Karpas-422 (cell line): ENCODE measurements around the gene SLC2A5. TPM values are rescaled to one million over a fixed set of nuclear protein-coding genes. Genes with fewer than 3 reads are reported as not detected.
A peak's percentile ranks its signal among the peaks of the same experiment; 100 is the strongest.

ENCODE experiments used
- DNase-seq: peaks from one replicate; pipeline ENCODE4 v3.0.0-alpha.2; 2015
- H2AFZ ChIP-seq: fragments of 200-600 bp; sonication (generic); 2 replicates; pipeline ENCODE4 v1.6.1; 2014; ENCODE audit warnings: antibody characterized with exemption, low read length, mixed read lengths
- H3K27ac ChIP-seq: fragments of 200-600 bp; sonication (generic); 2 replicates; pipeline ENCODE4 v1.5.1; 2014; ENCODE audit warnings: mild to moderate bottlenecking, low read length, moderate library complexity
- H3K27me3 ChIP-seq: fragments of 200-600 bp; sonication (generic); 2 replicates; pipeline ENCODE4 v1.6.1; 2014; ENCODE audit warnings: low read length, mixed read lengths
- H3K36me3 ChIP-seq: fragments of 200-600 bp; sonication (generic); 2 replicates; pipeline ENCODE4 v1.6.1; 2014; ENCODE audit warnings: low read length, mixed read lengths; ENCODE audit not compliant: insufficient read depth
- H3K4me1 ChIP-seq: fragments of 200-600 bp; sonication (generic); 2 replicates; pipeline ENCODE4 v1.6.1; 2014; ENCODE audit warnings: mild to moderate bottlenecking, low read length, mixed read lengths
- H3K4me2 ChIP-seq: fragments of 200-600 bp; sonication (generic); 2 replicates; pipeline ENCODE4 v1.6.1; 2014; ENCODE audit warnings: low read length, low read depth, mild to moderate bottlenecking; ENCODE audit not compliant: poor library complexity, severe bottlenecking
- H3K4me3 ChIP-seq: fragments of 200-600 bp; sonication (generic); 2 replicates; pipeline ENCODE4 v1.5.1; 2014; ENCODE audit warnings: mild to moderate bottlenecking, antibody characterized with exemption, low read length, mixed read lengths
- H3K79me2 ChIP-seq: fragments of 200-600 bp; sonication (generic); 2 replicates; pipeline ENCODE4 v1.6.1; 2014; ENCODE audit warnings: mild to moderate bottlenecking, low read length, mixed read lengths
- H3K9ac ChIP-seq: fragments of 200-600 bp; sonication (generic); 2 replicates; pipeline ENCODE4 v1.6.0; 2014; ENCODE audit warnings: low read length
- H3K9me2 ChIP-seq: fragments of 200-600 bp; sonication (generic), shearing (Covaris generic); replicated peaks from 2 replicates; pipeline ENCODE4 v1.6.0; 2014; ENCODE audit warnings: mild to moderate bottlenecking, low read length, moderate library complexity; ENCODE audit not compliant: insufficient read depth
- H3K9me3 ChIP-seq: fragments of 300-700, 200-600 bp; sonication (generic); 2 replicates; pipeline ENCODE4 v1.6.1; 2014; ENCODE audit warnings: low read length, mixed read lengths
- H4K20me1 ChIP-seq: fragments of 200-600 bp; sonication (generic); 2 replicates; pipeline ENCODE4 v1.6.1; 2014; ENCODE audit warnings: mild to moderate bottlenecking, antibody characterized with exemption, low read length, low read depth; ENCODE audit not compliant: insufficient read depth
- total RNA-seq: library from RNA; depleted of rRNA; stranded (reverse); fragments of >200 nt; shearing (Covaris generic); gene quantifications from 2 replicates; pipeline ENCODE4 v1.2.3, GENCODE V29; 2014; ENCODE audit warnings: low replicate concordance; rRNA removed

SLC2A5 gene
- 0.07 and 0.22 TPM in 2 replicates for total RNA-seq

GRCh38 chr1:9069326-9070100 lies at the start of gene SLC2A5:
SLC2A5 (minus strand) TSS chr1:9069635; CDS start chr1:9069536, 99 bp downstream.
- peak within 1 kb of the TSS; percentile 60 for H3K4me3 ChIP-seq
- H3K4me2 ChIP-seq = peak within 1 kb of the TSS; percentile 75
- H3K9me3 ChIP-seq = no peaks in the 10 kb centered on the region
- H3K4me1 ChIP-seq = peaks cover 26% of the 10 kb centered on the region
- H3K27me3 ChIP-seq = no peaks in the 10 kb centered on the region
- H2AFZ ChIP-seq = no peak within 1 kb of the TSS
- no peaks in the 10 kb centered on the region for H3K36me3 ChIP-seq
- peak within 1 kb of the TSS; percentile 54; the same call in 1 of the 2 replicates for H3K27ac ChIP-seq
- H3K79me2 ChIP-seq = no peaks in the 10 kb centered on the region
- no peaks in the 10 kb centered on the region for H3K9me2 ChIP-seq
- peaks cover 4% of the 10 kb centered on the region; the same call in 1 of the 2 replicates for H4K20me1 ChIP-seq
- H3K9ac ChIP-seq = peak within 1 kb of the TSS; percentile 23
- peak; percentile 93 for DNase-seq

- H3K9me2 ChIP-seq = no peaks in the 10 kb centered on the region
- no peaks in the 10 kb centered on the region for H3K27me3 ChIP-seq
- H3K4me3 ChIP-seq = no peak overlapping the region
- no peaks in the 10 kb centered on the region for H3K4me1 ChIP-seq
- H3K9ac ChIP-seq = no peak overlapping the region
- no peaks in the 10 kb centered on the region for H3K9me3 ChIP-seq
- no peaks in the 10 kb centered on the region for H3K79me2 ChIP-seq
- no peak for DNase-seq
- no peak overlapping the region for H3K27ac ChIP-seq
- no peaks in the 10 kb centered on the region for H4K20me1 ChIP-seq
- no peak overlapping the region for H2AFZ ChIP-seq
- H3K36me3 ChIP-seq = no peaks in the 10 kb centered on the region
- H3K4me2 ChIP-seq = no peak overlapping the region
Measured at GRCh38 chr1:9118186-9118585, 48.8 kb upstream of the SLC2A5 start.

GRCh38 chr1:9115351-9116205 lies 46.1 kb upstream of the SLC2A5 start:
- no peak overlapping the region for H2AFZ ChIP-seq
- H3K27ac ChIP-seq = no peak overlapping the region
- H3K27me3 ChIP-seq = no peaks in the 10 kb centered on the region
- no peak overlapping the region for H3K9ac ChIP-seq
- H4K20me1 ChIP-seq = no peaks in the 10 kb centered on the region
- no peaks in the 10 kb centered on the region for H3K9me2 ChIP-seq
- no peaks in the 10 kb centered on the region for H3K4me1 ChIP-seq
- no peaks in the 10 kb centered on the region for H3K79me2 ChIP-seq
- no peak overlapping the region for H3K4me3 ChIP-seq
- no peak for DNase-seq
- no peaks in the 10 kb centered on the region for H3K36me3 ChIP-seq
- no peak overlapping the region for H3K4me2 ChIP-seq
- no peaks in the 10 kb centered on the region for H3K9me3 ChIP-seq

GRCh38 chr1:9112961-9113880 lies 43.8 kb upstream of the SLC2A5 start:
- no peaks in the 10 kb centered on the region for H3K9me2 ChIP-seq
- no peaks in the 10 kb centered on the region for H3K4me1 ChIP-seq
- H3K4me2 ChIP-seq = no peak overlapping the region
- H3K27me3 ChIP-seq = no peaks in the 10 kb centered on the region
- H3K79me2 ChIP-seq = no peaks in the 10 kb centered on the region
- no peak for DNase-seq
- H3K4me3 ChIP-seq = no peak overlapping the region
- H3K9me3 ChIP-seq = no peaks in the 10 kb centered on the region
- H3K27ac ChIP-seq = no peak overlapping the region
- H3K9ac ChIP-seq = no peak overlapping the region
- no peak overlapping the region for H2AFZ ChIP-seq
- H4K20me1 ChIP-seq = no peaks in the 10 kb centered on the region
- no peaks in the 10 kb centered on the region for H3K36me3 ChIP-seq

GRCh38 chr1:9111957-9112356 lies 42.5 kb upstream of the SLC2A5 start:
- no peaks in the 10 kb centered on the region for H4K20me1 ChIP-seq
- no peaks in the 10 kb centered on the region for H3K79me2 ChIP-seq
- H3K27me3 ChIP-seq = no peaks in the 10 kb centered on the region
- no peaks in the 10 kb centered on the region for H3K36me3 ChIP-seq
- no peak overlapping the region for H3K4me2 ChIP-seq
- H3K4me1 ChIP-seq = no peaks in the 10 kb centered on the region
- no peaks in the 10 kb centered on the region for H3K9me2 ChIP-seq
- H3K9ac ChIP-seq = no peak overlapping the region
- H3K9me3 ChIP-seq = no peaks in the 10 kb centered on the region
- H3K4me3 ChIP-seq = no peak overlapping the region
- no peak overlapping the region for H2AFZ ChIP-seq
- DNase-seq = no peak
- no peak overlapping the region for H3K27ac ChIP-seq

GRCh38 chr1:9111357-9111691 lies 41.9 kb upstream of the SLC2A5 start:
- Histone ChIP-seq H3K4me2 (no peak overlapping the region), H3K9ac (no peak overlapping the region), H3K4me3 (no peak overlapping the region), H4K20me1 (no peaks in the 10 kb centered on the region), H3K9me2 (no peaks in the 10 kb centered on the region), H3K79me2 (no peaks in the 10 kb centered on the region), H3K27ac (no peak overlapping the region), H3K9me3 (no peaks in the 10 kb centered on the region), H3K36me3 (no peaks in the 10 kb centered on the region), H3K27me3 (no peaks in the 10 kb centered on the region), H3K4me1 (no peaks in the 10 kb centered on the region), H2AFZ (no peak overlapping the region)
- no peak for DNase-seq

GRCh38 chr1:9110669-9111356 lies 41.4 kb upstream of the SLC2A5 start:
- Histone ChIP-seq H3K27me3 (no peaks in the 10 kb centered on the region), H3K4me3 (no peak overlapping the region), H3K9ac (no peak overlapping the region), H3K4me2 (no peak overlapping the region), H3K9me3 (no peaks in the 10 kb centered on the region), H4K20me1 (no peaks in the 10 kb centered on the region), H3K27ac (no peak overlapping the region), H3K9me2 (no peaks in the 10 kb centered on the region), H3K4me1 (no peaks in the 10 kb centered on the region), H3K79me2 (no peaks in the 10 kb centered on the region), H2AFZ (no peak overlapping the region), H3K36me3 (no peaks in the 10 kb centered on the region)
- peak; percentile 92 for DNase-seq
